Ascending aorta (tissue), 2 donors: ENCODE measurements around the gene SEPSECS. TPM values are rescaled to one million over a fixed set of nuclear protein-coding genes. Genes with fewer than 3 reads are reported as not detected.
A peak's percentile ranks its signal among the peaks of the same experiment; 100 is the strongest.

ENCODE experiments used
- DNase-seq, 2 donors: peaks; one replicate each; pipeline ENCODE4 v3.0.0-alpha.2; 2019; ENCODE audit warnings: low spot score in 2 of 2
- H3K27ac ChIP-seq, 2 donors: fragments of 200-600 bp; sonication (generic); one replicate each; pipeline ENCODE4 v1.5.1; 2016 to 2017; ENCODE audit warnings: mild to moderate bottlenecking in 1 of 2
- H3K27me3 ChIP-seq: fragments of 200-600 bp; sonication (generic); one replicate; pipeline ENCODE4 v1.5.1; 2017
- H3K36me3 ChIP-seq, 2 donors: fragments of 200-600 bp; sonication (generic); one replicate each; pipeline ENCODE4 v1.5.1; 2016
- H3K4me1 ChIP-seq, 2 donors: fragments of 200-600 bp; sonication (generic); one replicate each; pipeline ENCODE4 v1.5.1; 2016 to 2017; ENCODE audit warnings: mild to moderate bottlenecking in 1 of 2
- H3K4me3 ChIP-seq, 2 donors: fragments of 200-600 bp; sonication (generic); one replicate each; pipeline ENCODE4 v1.5.1; 2016 to 2017; ENCODE audit warnings: mild to moderate bottlenecking in 1 of 2
- H3K9me3 ChIP-seq, 2 donors: fragments of 200-600 bp; sonication (generic); one replicate each; pipeline ENCODE4 v1.5.1; 2016
- CTCF ChIP-seq, 3 experiments: fragments of 200-600 bp in 2 of 3; fragments of 450-650 bp in 1 of 3; sonication (generic) in 2 of 3; IDR thresholded peaks; one replicate each; pipeline ENCODE4 v1.5.1; 2016 to 2019; ENCODE audit warnings: antibody characterized with exemption in 3 of 3, mild to moderate bottlenecking in 1 of 3, moderate library complexity in 1 of 3
- intact Hi-C: fragments of 100-400 bp; cut with DNase I; formaldehyde crosslinking; loops from one replicate; pipeline ENCODE4 v1.15.1; 2023
- total RNA-seq: library from RNA; depleted of rRNA; stranded (reverse); fragments of >200 nt; gene quantifications from one replicate; pipeline ENCODE4 v1.1.0, GENCODE V29; 2016

Gene SEPSECS
- total RNA-seq, 1 donor from 2014 or later: 5.2 TPM

- no peak overlapping the region for H3K4me3 ChIP-seq
- no peaks in the 10 kb centered on the region for H3K9me3 ChIP-seq
- TF ChIP-seq CTCF (IDR thresholded peaks at IDR 0.05): no peak
- no peak for DNase-seq
- no peak overlapping the region for H3K27ac ChIP-seq
- H3K36me3 ChIP-seq: no peaks in the 10 kb centered on the region
- peaks cover 3 to 8% of the 10 kb centered on the region in 2 donors for H3K4me1 ChIP-seq
- intact Hi-C loops: loop anchor here (10.0 kb wide), 1 partner anchor 758 kb away; the partner anchor contains the start of gene SMIM20
- no peaks in the 10 kb centered on the region for H3K27me3 ChIP-seq
These were observed 3.2 kb downstream of the SEPSECS start for GRCh38 chr4:25157081-25157480.

- no peaks in the 10 kb centered on the region for H3K27me3 ChIP-seq
- no peak for TF ChIP-seq CTCF (IDR thresholded peaks at IDR 0.05)
- no peak overlapping the region for H3K4me3 ChIP-seq
- H3K4me1 ChIP-seq: no peaks in the 10 kb centered on the region
- intact Hi-C loops: loop anchor here (10.0 kb wide), 1 partner anchor 759 kb away; the partner anchor contains the start of gene SMIM20
- no peaks in the 10 kb centered on the region for H3K9me3 ChIP-seq
- H3K36me3 ChIP-seq: peaks cover 0 to 2% of the 10 kb centered on the region in 2 donors
- DNase-seq: no peak
- no peak overlapping the region for H3K27ac ChIP-seq
These were observed 4.3 kb downstream of the SEPSECS start for GRCh38 chr4:25155947-25156346.

- Histone ChIP-seq H3K27me3 (no peaks in the 10 kb centered on the region), H3K4me1 (no peaks in the 10 kb centered on the region), H3K36me3 (peaks cover 3 to 6% of the 10 kb centered on the region in 2 donors), H3K9me3 (no peaks in the 10 kb centered on the region), H3K4me3 (no peak overlapping the region), H3K27ac (no peak overlapping the region)
- DNase-seq: no peak
- no peak for TF ChIP-seq CTCF (IDR thresholded peaks at IDR 0.05)
- intact Hi-C loops: loop anchor here (10.0 kb wide), 1 partner anchor 760 kb away; the partner anchor contains the start of gene SMIM20
These were observed 5.5 kb downstream of the SEPSECS start for GRCh38 chr4:25154594-25155265.

- TF ChIP-seq CTCF (IDR thresholded peaks at IDR 0.05): no peak
- Histone ChIP-seq H3K27ac (no peak overlapping the region), H3K27me3 (no peaks in the 10 kb centered on the region), H3K36me3 (peaks cover 6 to 7% of the 10 kb centered on the region in 2 donors), H3K4me1 (no peaks in the 10 kb centered on the region), H3K9me3 (no peaks in the 10 kb centered on the region), H3K4me3 (no peak overlapping the region)
- intact Hi-C loops: loop anchor here (5.0 kb wide), 2 partner anchors 164 to 659 kb away; no protein-coding TSS in a partner anchor
- DNase-seq: no peak
These were observed 14.2 kb downstream of the SEPSECS start for GRCh38 chr4:25146076-25146475.

- peak; percentile 18 to 56 (median 48) for TF ChIP-seq CTCF (IDR thresholded peaks at IDR 0.05)
- intact Hi-C loops: loop anchor here (5.0 kb wide), 2 partner anchors 163 to 658 kb away; no protein-coding TSS in a partner anchor
- H3K27ac ChIP-seq: no peak overlapping the region
- no peaks in the 10 kb centered on the region for H3K27me3 ChIP-seq
- no peak overlapping the region for H3K4me3 ChIP-seq
- H3K36me3 ChIP-seq: peaks cover 0 to 7% of the 10 kb centered on the region in 2 donors
- no peaks in the 10 kb centered on the region for H3K4me1 ChIP-seq
- no peaks in the 10 kb centered on the region for H3K9me3 ChIP-seq
- no peak for DNase-seq
These were observed 15.3 kb downstream of the SEPSECS start for GRCh38 chr4:25144870-25145481.
